ENCODE results near the gene OLFM2. TPM values are rescaled to one million over a fixed set of nuclear protein-coding genes. Genes with fewer than 3 reads are reported as not detected.

OLFM2 gene
- total and polyA plus RNA-seq, 9 of the 15 experiments (the other 6 are each of a cell fraction or from before 2014, with no cell fraction given) = 0.10 to 0.33 (median 0.23) TPM; not detected in 4

GRCh38 chr19:9945319-9945966 lies 9.1 kb upstream of the OLFM2 start (continued):
- no peak for TF ChIP-seq THRA (IDR thresholded peaks at IDR 0.05)
- TF ChIP-seq PHF21A (IDR thresholded peaks at IDR 0.05; ENCODE audit: borderline replicate concordance, low read depth) = no peak
- TF ChIP-seq GABPA (tag; conservative IDR thresholded peaks at IDR 0.05; ENCODE audit: low read depth) = no peak
- TF ChIP-seq TCF7L2 (IDR thresholded peaks at IDR 0.05; ENCODE audit: low read depth, low read length) = no peak
- no peak for TF ChIP-seq ZBTB11 (CRISPR knock-in tag; IDR thresholded peaks at IDR 0.05)
- TF ChIP-seq LARP7 (IDR thresholded peaks at IDR 0.05) = no peak
- TF ChIP-seq TFAM (CRISPR knock-in tag; conservative IDR thresholded peaks at IDR 0.05) = no peak
- TF ChIP-seq ZBTB33 (CRISPR knock-in tag; IDR thresholded peaks at IDR 0.05) = no peak
- no peak for TF ChIP-seq EHMT2 (IDR thresholded peaks at IDR 0.05)
- no peak for TF ChIP-seq SNAPC5 (CRISPR knock-in tag; IDR thresholded peaks at IDR 0.05)
- no peak for TF ChIP-seq TEAD1 (CRISPR knock-in tag; IDR thresholded peaks at IDR 0.05)
- TF ChIP-seq PTBP1 (IDR thresholded peaks at IDR 0.05; ENCODE audit: low read depth, low read length) = no peak
- no peak for TF ChIP-seq KLF6 (CRISPR knock-in tag; IDR thresholded peaks at IDR 0.05; ENCODE audit: borderline replicate concordance)
- TF ChIP-seq ZMIZ1 (IDR thresholded peaks at IDR 0.05; ENCODE audit: low read depth in 2 of 2, low read length in 2 of 2) = no peak
- no peak for TF ChIP-seq ZBTB12 (CRISPR knock-in tag; IDR thresholded peaks at IDR 0.05)
